Nephron (organoid): Measurements from ENCODE around the gene PLPP3.
A peak's percentile ranks its signal among the peaks of the same experiment; 100 is the strongest.

Experiments used
- H3K27ac Mint-ChIP-seq, 3 experiments: 2 replicates each; pipeline ENCODE4 v1.8.0; 2020; ENCODE audit warnings: mixed read lengths in 3 of 3, mild to moderate bottlenecking in 2 of 3, moderate library complexity in 1 of 3
- H3K27me3 Mint-ChIP-seq: 2 replicates; pipeline ENCODE4 v1.8.0; 2021; ENCODE audit warnings: low read depth, mild to moderate bottlenecking, moderate library complexity, mixed read lengths
- H3K36me3 Mint-ChIP-seq: 2 replicates; pipeline ENCODE4 v1.8.0; 2020; ENCODE audit warnings: low read depth, mixed read lengths
- H3K4me1 Mint-ChIP-seq: 2 replicates; pipeline ENCODE4 v1.8.0; 2020; ENCODE audit warnings: mixed read lengths
- H3K4me3 Mint-ChIP-seq, 3 experiments: 2 replicates each; pipeline ENCODE4 v1.8.0; 2020; ENCODE audit warnings: mild to moderate bottlenecking in 3 of 3, mixed read lengths in 3 of 3, moderate library complexity in 2 of 3
- H3K9me3 Mint-ChIP-seq: 2 replicates; pipeline ENCODE4 v1.8.0; 2020; ENCODE audit warnings: mixed read lengths
- TF ChIP-seq, protein P1 (sequence below), 3 experiments: fragments of 200-600 bp; sonication (generic); IDR thresholded peaks; one replicate each; pipeline ENCODE4 v1.5.0; 2021; ENCODE audit warnings: antibody characterized with exemption in 3 of 3; ENCODE audit not compliant: unreplicated experiment in 3 of 3

The PLPP3 gene

DNA sequence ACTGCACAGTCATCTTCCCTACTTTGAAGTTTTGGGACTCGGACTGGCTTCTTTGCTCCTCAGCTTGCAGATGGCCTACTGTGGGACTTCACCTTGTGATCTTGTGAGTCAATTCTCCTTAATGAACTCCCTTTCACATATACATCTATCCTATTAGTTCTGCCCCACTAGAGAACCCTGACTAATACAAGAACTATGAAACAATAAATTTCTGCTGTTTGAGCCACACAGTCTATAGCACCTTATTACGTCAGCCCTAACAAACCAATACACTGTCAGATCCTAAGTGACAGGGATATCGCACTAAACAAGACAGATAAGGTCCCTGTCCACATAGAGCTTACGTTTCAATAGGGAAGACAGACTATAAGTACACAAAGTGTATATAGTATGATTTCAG lies 120.1 kb downstream of the PLPP3 start:
- Mint-ChIP-seq H3K9me3 (no peaks in the 10 kb centered on the region), H3K4me3 (no peak overlapping the region), H3K4me1 (peaks cover 20% of the 10 kb centered on the region), H3K36me3 (no peaks in the 10 kb centered on the region), H3K27me3 (no peaks in the 10 kb centered on the region), H3K27ac (no peak overlapping the region)
- TF ChIP-seq, protein P1, sequence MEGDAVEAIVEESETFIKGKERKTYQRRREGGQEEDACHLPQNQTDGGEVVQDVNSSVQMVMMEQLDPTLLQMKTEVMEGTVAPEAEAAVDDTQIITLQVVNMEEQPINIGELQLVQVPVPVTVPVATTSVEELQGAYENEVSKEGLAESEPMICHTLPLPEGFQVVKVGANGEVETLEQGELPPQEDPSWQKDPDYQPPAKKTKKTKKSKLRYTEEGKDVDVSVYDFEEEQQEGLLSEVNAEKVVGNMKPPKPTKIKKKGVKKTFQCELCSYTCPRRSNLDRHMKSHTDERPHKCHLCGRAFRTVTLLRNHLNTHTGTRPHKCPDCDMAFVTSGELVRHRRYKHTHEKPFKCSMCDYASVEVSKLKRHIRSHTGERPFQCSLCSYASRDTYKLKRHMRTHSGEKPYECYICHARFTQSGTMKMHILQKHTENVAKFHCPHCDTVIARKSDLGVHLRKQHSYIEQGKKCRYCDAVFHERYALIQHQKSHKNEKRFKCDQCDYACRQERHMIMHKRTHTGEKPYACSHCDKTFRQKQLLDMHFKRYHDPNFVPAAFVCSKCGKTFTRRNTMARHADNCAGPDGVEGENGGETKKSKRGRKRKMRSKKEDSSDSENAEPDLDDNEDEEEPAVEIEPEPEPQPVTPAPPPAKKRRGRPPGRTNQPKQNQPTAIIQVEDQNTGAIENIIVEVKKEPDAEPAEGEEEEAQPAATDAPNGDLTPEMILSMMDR (IDR thresholded peaks at IDR 0.05; ENCODE audit: unreplicated experiment in 3 of 3), result no peak

DNA sequence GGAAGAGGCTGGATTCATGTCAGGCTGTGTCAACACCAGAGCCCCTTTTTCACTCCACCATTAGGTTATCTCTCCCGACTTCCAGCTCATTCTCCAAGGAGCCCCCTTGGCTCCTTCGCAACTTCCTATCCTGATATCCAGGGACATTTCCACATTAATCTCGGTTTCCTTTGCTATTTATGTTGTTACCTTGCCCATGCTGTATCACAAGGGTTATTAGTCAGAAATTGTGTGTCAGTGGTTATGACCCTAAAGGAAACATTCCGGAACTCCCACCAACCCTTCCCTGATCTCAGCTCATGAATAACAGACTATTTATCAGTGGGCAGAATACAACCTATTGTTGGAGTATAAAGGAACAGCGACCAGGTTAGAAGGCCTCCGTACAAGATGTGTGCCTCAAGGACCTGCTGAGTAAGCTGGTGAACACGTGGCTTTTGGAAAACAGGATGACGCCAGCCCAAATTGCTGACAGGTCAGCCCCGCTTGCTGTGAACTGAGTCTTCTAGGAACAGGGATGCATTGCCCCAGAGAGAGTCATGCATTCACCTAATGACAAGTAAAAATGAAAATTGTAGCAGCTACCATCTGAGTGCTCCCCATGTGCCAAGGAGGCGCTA lies 121.5 kb downstream of the PLPP3 start:
- TF ChIP-seq, protein P1 (IDR thresholded peaks at IDR 0.05; ENCODE audit: unreplicated experiment in 3 of 3), result no peak
- Mint-ChIP-seq H3K4me1 (peaks cover 29% of the 10 kb centered on the region), H3K27ac (peak overlapping the region in 1 of 3 experiments; percentile 5), H3K27me3 (no peaks in the 10 kb centered on the region), H3K36me3 (no peaks in the 10 kb centered on the region), H3K9me3 (no peaks in the 10 kb centered on the region), H3K4me3 (no peak overlapping the region)

DNA sequence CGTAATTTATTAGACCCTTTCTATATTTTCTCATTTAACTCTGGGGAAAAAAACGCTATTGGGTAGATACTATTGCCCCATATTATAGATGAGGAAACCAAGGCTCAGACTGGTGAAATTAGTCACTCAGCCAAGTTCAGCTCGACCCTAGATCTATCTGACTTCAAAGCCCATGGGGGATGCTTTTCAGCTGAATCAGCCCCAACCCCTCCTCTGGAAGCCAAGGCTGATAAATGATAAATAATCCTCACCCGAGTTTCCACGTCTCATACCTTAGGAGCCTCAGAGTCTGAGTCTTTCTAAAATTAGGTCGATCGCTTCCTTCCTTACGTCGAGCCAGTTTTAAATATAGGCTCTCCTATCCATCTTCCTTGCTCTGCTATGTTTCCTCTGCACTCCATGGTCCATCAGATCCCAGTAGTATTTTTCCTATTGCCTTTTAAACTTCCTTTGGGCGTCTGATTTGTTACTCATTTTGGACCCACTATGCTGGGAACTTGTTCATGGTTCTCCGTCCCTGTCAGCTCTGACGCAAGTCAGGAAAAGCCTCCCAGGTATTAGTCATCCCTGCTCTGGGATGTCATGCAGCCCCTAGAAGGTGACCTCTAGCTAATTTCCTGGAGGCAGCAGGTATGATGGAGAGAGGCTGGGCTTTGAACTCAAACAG lies 122.8 kb downstream of the PLPP3 start:
- H3K36me3 Mint-ChIP-seq, result no peaks in the 10 kb centered on the region
- peaks cover 34% of the 10 kb centered on the region for H3K4me1 Mint-ChIP-seq
- H3K27ac Mint-ChIP-seq, result no peak overlapping the region
- TF ChIP-seq, protein P1 (IDR thresholded peaks at IDR 0.05; ENCODE audit: unreplicated experiment in 3 of 3), result no peak
- no peak overlapping the region for H3K4me3 Mint-ChIP-seq
- no peaks in the 10 kb centered on the region for H3K9me3 Mint-ChIP-seq
- no peaks in the 10 kb centered on the region for H3K27me3 Mint-ChIP-seq

DNA sequence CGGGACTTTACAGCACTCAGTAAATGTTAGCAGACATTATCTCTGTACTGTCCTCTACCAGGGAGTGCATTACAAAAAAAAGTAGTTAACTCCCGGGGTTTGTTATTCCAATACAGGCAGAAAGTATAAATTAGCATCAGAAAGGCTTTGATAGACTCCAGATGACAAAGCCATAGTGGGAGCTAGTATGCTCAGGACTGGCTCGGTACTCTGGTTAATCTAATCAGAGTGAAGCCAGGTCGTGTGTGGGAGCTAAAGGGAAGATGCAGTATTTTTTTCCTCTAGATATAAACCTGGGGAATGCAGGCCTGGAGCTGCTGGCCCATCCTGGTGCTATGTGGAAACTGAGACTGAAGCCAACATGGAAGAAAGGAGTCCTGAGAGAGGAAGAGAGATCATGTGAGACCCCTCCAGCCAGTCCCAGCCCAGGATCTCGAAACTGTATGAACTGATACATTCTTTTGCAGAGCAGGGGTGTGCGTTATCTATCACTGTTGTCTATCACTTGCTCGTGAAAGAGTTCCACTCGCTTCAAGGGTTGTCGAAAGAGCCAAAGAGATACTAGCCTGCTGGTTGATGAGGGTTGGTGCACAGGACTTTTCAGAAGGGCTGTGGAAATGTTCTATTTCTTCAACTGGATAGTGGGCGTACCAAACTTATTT lies 125.8 kb downstream of the PLPP3 start:
- Mint-ChIP-seq H3K27ac (peak overlapping the region; percentile 62 to 93 (median 67)), H3K4me1 (peaks cover 50% of the 10 kb centered on the region), H3K36me3 (no peaks in the 10 kb centered on the region), H3K9me3 (no peaks in the 10 kb centered on the region), H3K27me3 (no peaks in the 10 kb centered on the region), H3K4me3 (no peak overlapping the region)
- TF ChIP-seq, protein P1 (IDR thresholded peaks at IDR 0.05; ENCODE audit: unreplicated experiment in 3 of 3), result no peak

DNA sequence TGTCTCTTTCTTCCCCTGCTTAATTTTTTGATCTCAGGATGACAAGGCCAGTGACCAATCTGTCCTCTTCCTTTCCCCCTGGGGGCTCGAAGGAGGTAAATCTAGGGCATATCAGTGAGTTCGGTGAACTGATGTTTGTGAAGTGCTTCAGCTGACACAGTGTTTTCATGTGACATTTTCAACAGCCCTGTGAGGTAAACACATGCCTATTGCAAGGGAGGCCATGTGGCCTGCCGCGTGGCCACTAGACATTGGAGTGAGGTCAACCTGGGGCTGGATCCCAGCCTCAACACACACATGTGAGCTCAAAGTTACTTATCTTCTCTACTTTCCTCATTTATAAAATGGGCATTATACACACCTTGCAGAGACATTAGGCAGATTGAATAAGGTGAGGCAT lies 126.3 kb downstream of the PLPP3 start:
- H3K36me3 Mint-ChIP-seq, result no peaks in the 10 kb centered on the region
- H3K27me3 Mint-ChIP-seq, result no peaks in the 10 kb centered on the region
- no peak overlapping the region for H3K4me3 Mint-ChIP-seq
- peaks cover 55% of the 10 kb centered on the region for H3K4me1 Mint-ChIP-seq
- TF ChIP-seq, protein P1 (IDR thresholded peaks at IDR 0.05; ENCODE audit: unreplicated experiment in 3 of 3), result no peak
- no peaks in the 10 kb centered on the region for H3K9me3 Mint-ChIP-seq
- H3K27ac Mint-ChIP-seq, result peak overlapping the region; percentile 62 to 93 (median 67)
